SKM-1 treated with dmso at 0.1 percent for 144 hours (cell line): ENCODE results near the gene TBCB.
"Not testable (repeated sequence)": the region's sequence is repeated elsewhere in the genome, so short reads cannot be mapped to it uniquely, and the experiment has no call there.

Experiments
- DNase-seq: peaks from one replicate; lab custom pipeline; 2025; ENCODE audit not compliant: unreplicated experiment; lab: John Stamatoyannopoulos, UW

TBCB gene

GRCh38 chr19:36169084-36169760, 54.0 kb downstream of the TBCB start:
- DNase-seq, result no peak

- no peak for DNase-seq
These were observed 57.6 kb downstream of the TBCB start for GRCh38 chr19:36172852-36173251.

GRCh38 chr19:36173846-36174245, 58.6 kb downstream of the TBCB start:
- DNase-seq, result not testable (repeated sequence)
